HepG2 (cell line): ENCODE data around the gene ZNF524. TPM values are rescaled to one million over a fixed set of nuclear protein-coding genes. Genes with fewer than 3 reads are reported as not detected.

Experiments
- ARNT2 ChIP-seq: sonication (generic); formaldehyde crosslinking; IDR thresholded peaks from 2 replicates; pipeline ENCODE4 v1.8.0; 2022; ENCODE audit warnings: mild to moderate bottlenecking, low read depth, missing genetic modification reagents, moderate library complexity
- ATF1 ChIP-seq: IDR thresholded peaks from 2 replicates; pipeline ENCODE4 v1.6.1; 2016; ENCODE audit warnings: mild to moderate bottlenecking, control low read depth
- ATRX ChIP-seq: sonication (generic); formaldehyde crosslinking; IDR thresholded peaks from 2 replicates; pipeline ENCODE4 v1.4.0; 2020; ENCODE audit warnings: missing genetic modification reagents, borderline replicate concordance
- CEBPG ChIP-seq: IDR thresholded peaks from 2 replicates; pipeline ENCODE4 v1.6.1; 2016
- ETV6 ChIP-seq: sonication (generic); formaldehyde crosslinking; conservative IDR thresholded peaks from 2 replicates; pipeline ENCODE4 v1.4.0; 2020; ENCODE audit warnings: missing genetic modification reagents
- FOXP4 ChIP-seq: sonication (generic); formaldehyde crosslinking; IDR thresholded peaks from 2 replicates; pipeline ENCODE4 v1.4.0; 2020; ENCODE audit warnings: missing genetic modification reagents
- GATAD1 ChIP-seq: IDR thresholded peaks from 2 replicates; pipeline ENCODE4 v1.6.1; 2016; ENCODE audit warnings: missing genetic modification reagents, missing compliant biosample characterization
- GLMP ChIP-seq: sonication (generic); formaldehyde crosslinking; IDR thresholded peaks from 2 replicates; pipeline ENCODE4 v1.9.0; 2021; ENCODE audit warnings: missing genetic modification reagents, mild to moderate bottlenecking, borderline replicate concordance
- HIVEP1 ChIP-seq: sonication (generic); formaldehyde crosslinking; IDR thresholded peaks from 2 replicates; pipeline ENCODE4 v1.4.0; 2020; ENCODE audit warnings: mild to moderate bottlenecking, missing genetic modification reagents
- HNRNPK ChIP-seq: fragments of 200-400 bp; formaldehyde crosslinking; IDR thresholded peaks from 2 replicates; pipeline ENCODE4 v1.6.1; 2018; ENCODE audit warnings: low read length, low read depth, moderate library complexity, mild to moderate bottlenecking; ENCODE audit not compliant: poor library complexity, severe bottlenecking
- JUN ChIP-seq: sonication (generic); formaldehyde crosslinking; IDR thresholded peaks from 2 replicates; pipeline ENCODE4 v1.4.0; 2020; ENCODE audit warnings: mild to moderate bottlenecking, missing genetic modification reagents
- PITX1 ChIP-seq: sonication (generic); formaldehyde crosslinking; IDR thresholded peaks from 2 replicates; pipeline ENCODE4 v1.5.1; 2020; ENCODE audit warnings: mild to moderate bottlenecking, missing genetic modification reagents
- SAP130 ChIP-seq: IDR thresholded peaks from 2 replicates; pipeline ENCODE4 v1.6.1; 2016; ENCODE audit warnings: low read depth
- SMAD3 ChIP-seq: sonication (generic); formaldehyde crosslinking; IDR thresholded peaks from 2 replicates; pipeline ENCODE4 v1.4.0; 2020; ENCODE audit warnings: missing genetic modification reagents
- STAT5B ChIP-seq: sonication (generic); formaldehyde crosslinking; IDR thresholded peaks from 2 replicates; pipeline ENCODE4 v1.4.0; 2020; ENCODE audit warnings: missing genetic modification reagents
- YEATS4 ChIP-seq: sonication (generic); formaldehyde crosslinking; IDR thresholded peaks from 2 replicates; pipeline ENCODE4 v1.4.0; 2020; ENCODE audit warnings: missing genetic modification reagents, borderline replicate concordance
- ZBTB20 ChIP-seq: sonication (generic); formaldehyde crosslinking; IDR thresholded peaks from 2 replicates; pipeline ENCODE4 v1.8.1; 2023; ENCODE audit warnings: missing genetic modification reagents, low read depth, mild to moderate bottlenecking, borderline replicate concordance
- ZBTB42 ChIP-seq: sonication (generic); formaldehyde crosslinking; IDR thresholded peaks from 2 replicates; pipeline ENCODE4 v1.5.0; 2020; ENCODE audit warnings: mild to moderate bottlenecking, missing genetic modification reagents
- ZEB1 ChIP-seq: IDR thresholded peaks from 2 replicates; pipeline ENCODE4 v1.6.1; 2012; ENCODE audit warnings: mild to moderate bottlenecking, low read depth, inconsistent platforms; ENCODE audit not compliant: insufficient replicate concordance
- ZFP90 ChIP-seq: sonication (generic); formaldehyde crosslinking; IDR thresholded peaks from 2 replicates; pipeline ENCODE4 v1.8.0; 2022; ENCODE audit warnings: missing genetic modification reagents, mild to moderate bottlenecking, inconsistent platforms, borderline replicate concordance
- ZKSCAN1 ChIP-seq: fragments of 150-350 bp; IDR thresholded peaks from 2 replicates; pipeline ENCODE4 v1.6.1; 2014; ENCODE audit warnings: low read length
- ZNF605 ChIP-seq: sonication (generic); formaldehyde crosslinking; IDR thresholded peaks from 2 replicates; pipeline ENCODE4 v1.8.0; 2022; ENCODE audit warnings: mild to moderate bottlenecking, missing genetic modification reagents
- ZSCAN20 ChIP-seq: sonication (generic); formaldehyde crosslinking; IDR thresholded peaks from 2 replicates; pipeline ENCODE4 v1.4.0; 2020; ENCODE audit warnings: missing genetic modification reagents, mild to moderate bottlenecking, borderline replicate concordance
- polyA plus RNA-seq, 8 experiments: library from polyadenylated mRNA; depleted of rRNA in 3 of 8; stranded (reverse) in 7 of 8; unstranded in 1 of 8; fragments of >200 nt; fragmentation: Illumina TruSeq in 4 of 8; extraction: Trizol in 4 of 8; gene quantifications; 2 replicates each; pipeline versions ENCODE4 v1.2.1 to v1.2.3, GENCODE V29; 2011 to 2016; ENCODE audit warnings: low read depth in 4 of 8, missing spikeins in 1 of 8, mixed read lengths in 1 of 8; ENCODE audit not compliant: insufficient read depth in 1 of 8
- total RNA-seq, 5 experiments: library from RNA; depleted of rRNA; stranded (reverse); fragments of >200 nt; fragmentation: Illumina TruSeq; extraction: Trizol; gene quantifications; 2 replicates each; pipeline ENCODE4 v1.2.3, GENCODE V29; 2016; ENCODE audit warnings: low read depth in 1 of 5
- TF ChIP-seq, protein P1 (sequence below): sonication (generic); formaldehyde crosslinking; conservative IDR thresholded peaks from 2 replicates; pipeline ENCODE4 v1.4.0; 2020; ENCODE audit warnings: missing genetic modification reagents
- TF ChIP-seq, protein P2 (sequence below): sonication (generic); formaldehyde crosslinking; IDR thresholded peaks from 2 replicates; pipeline ENCODE4 v1.4.0; 2020; ENCODE audit warnings: mild to moderate bottlenecking, missing genetic modification reagents

Gene ZNF524
- total and polyA plus RNA-seq, 2 of the 13 experiments (the other 11 are each of a cell fraction or from before 2014, with no cell fraction given) = 3.2 to 4.6 TPM

GRCh38 chr19:55585658-55586339 is 14.3 kb upstream of the ZNF524 start (continued):
- TF ChIP-seq, protein P1, sequence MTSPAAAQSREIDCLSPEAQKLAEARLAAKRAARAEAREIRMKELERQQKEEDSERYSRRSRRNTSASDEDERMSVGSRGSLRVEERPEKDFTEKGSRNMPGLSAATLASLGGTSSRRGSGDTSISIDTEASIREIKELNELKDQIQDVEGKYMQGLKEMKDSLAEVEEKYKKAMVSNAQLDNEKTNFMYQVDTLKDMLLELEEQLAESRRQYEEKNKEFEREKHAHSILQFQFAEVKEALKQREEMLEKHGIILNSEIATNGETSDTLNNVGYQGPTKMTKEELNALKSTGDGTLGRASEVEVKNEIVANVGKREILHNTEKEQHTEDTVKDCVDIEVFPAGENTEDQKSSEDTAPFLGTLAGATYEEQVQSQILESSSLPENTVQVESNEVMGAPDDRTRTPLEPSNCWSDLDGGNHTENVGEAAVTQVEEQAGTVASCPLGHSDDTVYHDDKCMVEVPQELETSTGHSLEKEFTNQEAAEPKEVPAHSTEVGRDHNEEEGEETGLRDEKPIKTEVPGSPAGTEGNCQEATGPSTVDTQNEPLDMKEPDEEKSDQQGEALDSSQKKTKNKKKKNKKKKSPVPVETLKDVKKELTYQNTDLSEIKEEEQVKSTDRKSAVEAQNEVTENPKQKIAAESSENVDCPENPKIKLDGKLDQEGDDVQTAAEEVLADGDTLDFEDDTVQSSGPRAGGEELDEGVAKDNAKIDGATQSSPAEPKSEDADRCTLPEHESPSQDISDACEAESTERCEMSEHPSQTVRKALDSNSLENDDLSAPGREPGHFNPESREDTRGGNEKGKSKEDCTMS (CRISPR knock-in tag) = no peak
- no peak for TF ChIP-seq STAT5B
- TF ChIP-seq SMAD3 (CRISPR knock-in tag) = no peak
- TF ChIP-seq JUN = no peak
- TF ChIP-seq, protein P2, sequence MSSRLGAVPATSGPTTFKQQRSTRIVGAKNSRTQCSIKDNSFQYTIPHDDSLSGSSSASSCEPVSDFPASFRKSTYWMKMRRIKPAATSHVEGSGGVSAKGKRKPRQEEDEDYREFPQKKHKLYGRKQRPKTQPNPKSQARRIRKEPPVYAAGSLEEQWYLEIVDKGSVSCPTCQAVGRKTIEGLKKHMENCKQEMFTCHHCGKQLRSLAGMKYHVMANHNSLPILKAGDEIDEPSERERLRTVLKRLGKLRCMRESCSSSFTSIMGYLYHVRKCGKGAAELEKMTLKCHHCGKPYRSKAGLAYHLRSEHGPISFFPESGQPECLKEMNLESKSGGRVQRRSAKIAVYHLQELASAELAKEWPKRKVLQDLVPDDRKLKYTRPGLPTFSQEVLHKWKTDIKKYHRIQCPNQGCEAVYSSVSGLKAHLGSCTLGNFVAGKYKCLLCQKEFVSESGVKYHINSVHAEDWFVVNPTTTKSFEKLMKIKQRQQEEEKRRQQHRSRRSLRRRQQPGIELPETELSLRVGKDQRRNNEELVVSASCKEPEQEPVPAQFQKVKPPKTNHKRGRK (CRISPR knock-in tag) = no peak
- TF ChIP-seq ZBTB42 (CRISPR knock-in tag) = no peak
- TF ChIP-seq ZSCAN20 = no peak
- no peak for TF ChIP-seq ZBTB20 (CRISPR knock-in tag)
- TF ChIP-seq CEBPG = no peak
- no peak for TF ChIP-seq ATF1 (CRISPR knock-in tag)
- no peak for TF ChIP-seq YEATS4 (CRISPR knock-in tag)
- TF ChIP-seq ZEB1 = no peak
- TF ChIP-seq PITX1 (CRISPR knock-in tag) = peak; percentile 47; the same call in 1 of the 2 replicates
- no peak for TF ChIP-seq ZFP90 (CRISPR knock-in tag)
- no peak; the same call in 1 of the 2 replicates for TF ChIP-seq GATAD1 (CRISPR knock-in tag)
- no peak for TF ChIP-seq ARNT2
- TF ChIP-seq HIVEP1 = peak; percentile 37; the same call in 1 of the 2 replicates
- TF ChIP-seq SAP130 = peak; percentile 8; the same call in 1 of the 2 replicates
- 0 out of 2 replicates have a peak, but pooled peaks have one; percentile 12 for TF ChIP-seq FOXP4 (CRISPR knock-in tag)
- TF ChIP-seq ETV6 = no peak
- TF ChIP-seq HNRNPK = peak; percentile 14
- TF ChIP-seq ZNF605 (CRISPR knock-in tag) = no peak
- no peak for TF ChIP-seq GLMP (CRISPR knock-in tag)
- TF ChIP-seq ATRX (CRISPR knock-in tag) = no peak
- TF ChIP-seq ZKSCAN1 = no peak
